A549 treated with DMSO at 1 μM for 4 hours (cell line): ENCODE results near the gene CALCOCO1. TPM values are rescaled to one million over a fixed set of nuclear protein-coding genes. Genes with fewer than 3 reads are reported as not detected.

Experiments
- total RNA-seq: library from RNA; stranded (reverse); fragments of 200-300 nt; extraction: Qiagen RNA extraction; gene quantifications from 5 replicates; pipeline ENCODE4 v1.2.3, GENCODE V29; 2022; ENCODE audit warnings: low read depth

The CALCOCO1 gene
- total RNA-seq: 19.3 to 23.1 TPM (median 22.6 TPM) in 5 replicates

GRCh38 chr12:53727310-53728041 is at the start of gene CALCOCO1:
CALCOCO1 (minus strand) TSS chr12:53727452; CDS start chr12:53725242, 2,210 bp downstream.

DNA sequence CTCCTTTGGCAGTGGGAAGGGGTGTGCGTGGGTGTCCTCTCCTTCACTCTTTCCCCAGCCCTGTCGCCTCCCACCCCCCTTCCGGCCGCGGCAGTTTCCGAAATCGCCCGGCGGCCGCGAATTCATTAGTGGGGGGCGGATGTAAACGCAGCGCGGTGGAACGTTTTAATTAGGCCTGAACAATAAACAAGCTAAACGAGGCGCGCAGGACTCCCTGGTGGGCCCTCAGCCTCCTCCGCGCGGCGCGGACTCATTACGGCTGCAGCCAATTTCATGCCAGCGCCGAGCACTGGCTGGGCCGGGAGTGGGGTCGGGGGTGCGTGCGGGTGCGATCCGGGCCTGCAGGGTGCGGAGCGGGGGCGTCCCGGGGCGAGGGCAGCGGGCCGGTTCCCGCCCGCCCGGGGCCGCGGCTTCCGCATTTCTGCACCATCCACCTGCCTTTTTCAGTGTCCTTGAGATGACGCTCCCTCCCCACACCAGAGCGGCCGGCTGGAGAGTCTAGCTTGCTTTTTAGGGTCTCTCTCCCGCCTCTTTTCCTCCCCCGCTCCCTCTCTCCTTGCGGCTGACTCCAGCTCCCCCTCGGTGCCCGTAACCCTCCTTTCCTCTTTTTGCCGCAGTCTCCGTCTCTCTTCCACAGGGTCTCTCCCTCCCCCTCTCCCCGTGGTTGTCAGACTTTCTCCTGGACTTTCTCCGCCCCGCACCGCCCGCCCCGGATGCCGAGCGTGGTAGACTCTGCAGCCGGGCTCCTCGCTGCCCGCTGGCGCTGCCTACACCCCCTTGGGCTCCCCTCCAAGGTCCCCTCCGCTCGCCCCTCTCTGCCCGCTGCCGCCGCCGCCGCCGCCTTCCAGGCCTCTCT is 24.3 kb upstream of the CALCOCO1 start, which contains the start of gene CISTR:
CISTR (minus strand) TSS at position 644 of the 856 bp plus-strand sequence.

DNA sequence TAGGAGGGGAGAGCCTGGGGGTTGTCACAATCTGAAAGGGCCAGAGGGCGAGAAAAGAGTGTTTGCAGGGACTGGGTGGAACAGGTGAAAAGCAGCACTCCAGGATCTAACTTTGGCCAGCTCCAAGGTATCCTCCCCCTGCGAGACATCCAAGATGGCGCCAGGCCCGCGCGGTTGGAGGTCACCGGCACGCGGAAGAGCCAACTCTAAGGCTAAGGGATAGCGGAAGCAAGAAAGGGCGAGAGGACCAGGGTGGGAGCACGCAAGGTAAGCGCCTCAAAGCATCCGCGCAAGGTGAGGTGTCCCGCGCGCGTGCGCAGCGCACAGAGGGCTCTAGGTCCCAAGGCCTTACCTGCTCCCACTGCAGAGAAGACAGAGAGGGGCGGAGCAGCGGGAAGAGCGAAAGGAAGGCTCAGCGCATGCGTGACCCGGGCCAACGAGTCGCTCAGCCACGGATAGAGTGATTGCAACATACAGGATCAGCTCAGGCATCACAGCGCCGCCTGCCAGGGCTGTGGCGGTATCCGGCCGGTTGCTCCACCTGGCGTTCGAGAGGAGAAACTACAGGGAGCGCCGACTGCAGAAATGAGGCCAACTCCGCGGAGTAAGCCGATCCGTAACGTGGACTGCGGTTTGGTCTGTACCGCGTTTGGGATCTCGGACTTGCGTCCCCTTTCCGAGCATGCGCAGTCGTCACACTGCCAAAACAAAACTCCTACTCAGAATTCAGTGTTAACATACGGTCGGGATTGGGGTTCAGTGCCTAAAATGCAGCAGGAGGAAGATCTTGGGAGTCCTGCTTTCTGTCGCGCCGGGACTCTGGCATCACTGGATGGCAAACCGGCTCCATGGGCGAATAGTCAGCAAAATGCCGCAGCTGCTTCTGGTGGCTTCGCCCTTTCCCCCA is 51.3 kb downstream of the CALCOCO1 start, which contains the start of gene ATP5MC2:
ATP5MC2 (minus strand) TSS at position 383 of the 907 bp plus-strand sequence. CDS start 3,469 bp downstream, outside the sequence.

Other genes with a start within 250 kb of the CALCOCO1 start
- gene MAP3K12, start 228.0 kb downstream of the CALCOCO1 start, total RNA-seq: 11.1 to 16.8 TPM (median 14.7 TPM) in 5 replicates
- 44.2 to 67.4 TPM (median 56.3 TPM) in 5 replicates for gene TARBP2, start 226.2 kb downstream of the CALCOCO1 start, total RNA-seq
- gene NPFF, start 220.0 kb downstream of the CALCOCO1 start, total RNA-seq: 0.17 TPM in 1 of 5 replicates, not detected in the others
- gene ATF7, start 101.1 kb downstream of the CALCOCO1 start, total RNA-seq: 16.8 to 20.4 TPM (median 18.3 TPM) in 5 replicates
- 572 to 701 TPM (median 650 TPM) in 5 replicates for gene ATP5MC2, start 51.4 kb downstream of the CALCOCO1 start, total RNA-seq
- not detected in 5 replicates for gene CISTR, start 24.5 kb upstream of the CALCOCO1 start, total RNA-seq
- 5.4 to 10.5 TPM (median 9.0 TPM) in 5 replicates for gene HOXC13, start 211.4 kb upstream of the CALCOCO1 start, total RNA-seq
- gene HOXC12, start 227.5 kb upstream of the CALCOCO1 start, total RNA-seq: not detected in 5 replicates
- gene HOXC11, start 245.7 kb upstream of the CALCOCO1 start, total RNA-seq: 0.36 to 0.51 TPM (median 0.47 TPM) in 5 replicates
- gene HOTAIR, start 247.5 kb upstream of the CALCOCO1 start, total RNA-seq: 0.05 to 0.26 TPM (median 0.13 TPM) in 4 of 5 replicates, not detected in the other